ENCODE data around the gene GIMAP8.
"Not testable (repeated sequence)": the region's sequence is repeated elsewhere in the genome, so short reads cannot be mapped to it uniquely, and the experiment has no call there.

The GIMAP8 gene

DNA sequence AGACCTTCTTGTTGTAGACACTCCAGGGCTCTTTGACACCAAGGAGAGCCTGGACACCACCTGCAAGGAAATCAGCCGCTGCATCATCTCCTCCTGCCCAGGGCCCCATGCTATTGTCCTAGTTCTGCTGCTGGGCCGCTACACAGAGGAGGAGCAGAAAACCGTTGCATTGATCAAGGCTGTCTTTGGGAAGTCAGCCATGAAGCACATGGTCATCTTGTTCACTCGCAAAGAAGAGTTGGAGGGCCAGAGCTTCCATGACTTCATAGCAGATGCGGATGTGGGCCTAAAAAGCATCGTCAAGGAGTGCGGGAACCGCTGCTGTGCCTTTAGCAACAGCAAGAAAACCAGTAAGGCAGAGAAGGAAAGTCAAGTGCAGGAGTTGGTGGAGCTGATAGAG lies 69.7 kb downstream of the GIMAP8 start:
- no peaks in the 10 kb centered on the region for H3K36me3 ChIP-seq (replicated peaks; ENCODE audit: insufficient read depth, low read length)
- no peak overlapping the region for H3K4me2 ChIP-seq (ENCODE audit: low read depth, low read length)
- no peaks in the 10 kb centered on the region for H3K9me2 ChIP-seq (replicated peaks; ENCODE audit: insufficient read depth, low read length)
- H3K27ac ChIP-seq (ENCODE audit: low read length): no peak overlapping the region
- H2AFZ ChIP-seq (ENCODE audit: low read length): no peak overlapping the region
- TF ChIP-seq, protein P1, sequence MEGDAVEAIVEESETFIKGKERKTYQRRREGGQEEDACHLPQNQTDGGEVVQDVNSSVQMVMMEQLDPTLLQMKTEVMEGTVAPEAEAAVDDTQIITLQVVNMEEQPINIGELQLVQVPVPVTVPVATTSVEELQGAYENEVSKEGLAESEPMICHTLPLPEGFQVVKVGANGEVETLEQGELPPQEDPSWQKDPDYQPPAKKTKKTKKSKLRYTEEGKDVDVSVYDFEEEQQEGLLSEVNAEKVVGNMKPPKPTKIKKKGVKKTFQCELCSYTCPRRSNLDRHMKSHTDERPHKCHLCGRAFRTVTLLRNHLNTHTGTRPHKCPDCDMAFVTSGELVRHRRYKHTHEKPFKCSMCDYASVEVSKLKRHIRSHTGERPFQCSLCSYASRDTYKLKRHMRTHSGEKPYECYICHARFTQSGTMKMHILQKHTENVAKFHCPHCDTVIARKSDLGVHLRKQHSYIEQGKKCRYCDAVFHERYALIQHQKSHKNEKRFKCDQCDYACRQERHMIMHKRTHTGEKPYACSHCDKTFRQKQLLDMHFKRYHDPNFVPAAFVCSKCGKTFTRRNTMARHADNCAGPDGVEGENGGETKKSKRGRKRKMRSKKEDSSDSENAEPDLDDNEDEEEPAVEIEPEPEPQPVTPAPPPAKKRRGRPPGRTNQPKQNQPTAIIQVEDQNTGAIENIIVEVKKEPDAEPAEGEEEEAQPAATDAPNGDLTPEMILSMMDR (IDR thresholded peaks at IDR 0.05; ENCODE audit: low read length): no peak
- TF ChIP-seq EZH2 (optimal IDR thresholded peaks at IDR 0.05; ENCODE audit: low read depth, low read length): no peak
- TF ChIP-seq EZH2phosphoT487 (IDR thresholded peaks at IDR 0.05; ENCODE audit: low read length): no peak
- no peaks in the 10 kb centered on the region for H3K27me3 ChIP-seq (replicated peaks; ENCODE audit: insufficient read depth, low read length)
- no peak overlapping the region for H3K9ac ChIP-seq (ENCODE audit: low read length)
- H4K20me1 ChIP-seq (ENCODE audit: insufficient read depth, low read length): no peaks in the 10 kb centered on the region
- no peaks in the 10 kb centered on the region for H3K9me3 ChIP-seq (replicated peaks; ENCODE audit: insufficient read depth, low read length)
- H3F3A ChIP-seq (ENCODE audit: insufficient read depth, low read length): no peaks in the 10 kb centered on the region
- peaks cover 2% of the 10 kb centered on the region; the same call in 1 of the 2 replicates for H3K4me1 ChIP-seq (ENCODE audit: low read length)
- no peak overlapping the region for H3K4me3 ChIP-seq (ENCODE audit: low read length)
- no peaks in the 10 kb centered on the region for H3K79me2 ChIP-seq (ENCODE audit: low read length)
- no peak for DNase-seq

DNA sequence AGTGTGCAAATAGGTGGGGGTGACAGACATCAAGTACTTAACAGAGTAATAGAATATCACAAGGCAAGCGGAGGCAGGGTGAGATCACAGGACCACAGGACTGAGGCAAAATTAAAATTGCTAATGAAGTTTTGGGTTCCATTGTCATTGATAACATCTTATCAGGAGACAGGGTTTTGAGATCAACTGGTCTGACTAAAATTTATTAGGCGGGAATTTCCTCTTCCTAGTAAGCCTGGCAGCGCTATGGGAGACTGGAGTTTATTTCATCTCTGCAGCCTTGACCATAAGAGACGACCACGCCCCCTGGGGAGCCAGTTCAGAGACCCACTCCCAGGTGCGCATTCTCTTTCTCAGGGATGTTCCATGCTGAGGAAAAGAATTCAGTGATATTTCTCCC lies 72.5 kb downstream of the GIMAP8 start:
- H3K27ac ChIP-seq (ENCODE audit: low read length); H4K20me1 ChIP-seq (ENCODE audit: insufficient read depth, low read length); H3K4me2 ChIP-seq (ENCODE audit: low read depth, low read length); H2AFZ ChIP-seq (ENCODE audit: low read length); H3K4me3 ChIP-seq (ENCODE audit: low read length); H3K9me2 ChIP-seq (replicated peaks; ENCODE audit: insufficient read depth, low read length); H3K4me1 ChIP-seq (ENCODE audit: low read length); H3K27me3 ChIP-seq (replicated peaks; ENCODE audit: insufficient read depth, low read length); H3K9ac ChIP-seq (ENCODE audit: low read length); H3F3A ChIP-seq (ENCODE audit: insufficient read depth, low read length); H3K79me2 ChIP-seq (ENCODE audit: low read length); H3K36me3 ChIP-seq (replicated peaks; ENCODE audit: insufficient read depth, low read length); H3K9me3 ChIP-seq (replicated peaks; ENCODE audit: insufficient read depth, low read length); DNase-seq: not testable (repeated sequence)

DNA sequence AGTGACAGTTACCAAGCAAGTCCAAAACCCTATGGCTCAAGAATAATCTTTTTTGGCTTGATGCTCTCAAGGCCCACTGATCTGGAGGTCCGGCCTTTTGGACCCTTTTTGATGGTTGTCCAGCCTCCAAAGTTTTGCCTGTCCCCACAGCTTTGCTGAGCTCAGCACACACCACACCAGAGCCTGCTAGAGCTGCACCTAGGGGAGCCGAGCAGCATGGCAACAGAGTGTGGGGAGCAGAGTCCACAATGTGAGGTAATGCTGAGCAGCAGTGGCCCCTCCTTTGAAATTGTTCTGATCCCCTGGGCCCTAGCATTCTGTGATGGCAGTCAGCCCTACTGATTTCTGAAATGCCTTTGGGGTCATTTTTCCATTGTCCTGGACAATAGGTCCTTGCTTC lies 73.6 kb downstream of the GIMAP8 start:
- no peaks in the 10 kb centered on the region for H4K20me1 ChIP-seq (ENCODE audit: insufficient read depth, low read length)
- H3K27me3 ChIP-seq (replicated peaks; ENCODE audit: insufficient read depth, low read length): no peaks in the 10 kb centered on the region
- TF ChIP-seq EZH2 (optimal IDR thresholded peaks at IDR 0.05; ENCODE audit: low read depth, low read length) (no peak), EZH2phosphoT487 (IDR thresholded peaks at IDR 0.05; ENCODE audit: low read length) (no peak)
- TF ChIP-seq, protein P1 (IDR thresholded peaks at IDR 0.05; ENCODE audit: low read length): no peak
- no peak overlapping the region for H3K4me3 ChIP-seq (ENCODE audit: low read length)
- H3K4me2 ChIP-seq (ENCODE audit: low read depth, low read length): no peak overlapping the region
- H3F3A ChIP-seq (ENCODE audit: insufficient read depth, low read length): no peaks in the 10 kb centered on the region
- no peak overlapping the region for H3K27ac ChIP-seq (ENCODE audit: low read length)
- H3K79me2 ChIP-seq (ENCODE audit: low read length): no peaks in the 10 kb centered on the region
- no peak for DNase-seq
- H3K9me3 ChIP-seq (replicated peaks; ENCODE audit: insufficient read depth, low read length): no peaks in the 10 kb centered on the region
- H3K9me2 ChIP-seq (replicated peaks; ENCODE audit: insufficient read depth, low read length): no peaks in the 10 kb centered on the region
- no peak overlapping the region for H3K9ac ChIP-seq (ENCODE audit: low read length)
- H3K36me3 ChIP-seq (replicated peaks; ENCODE audit: insufficient read depth, low read length): no peaks in the 10 kb centered on the region
- no peaks in the 10 kb centered on the region for H3K4me1 ChIP-seq (ENCODE audit: low read length)
- H2AFZ ChIP-seq (ENCODE audit: low read length): no peak overlapping the region
